H1 (cell line): ENCODE results near the gene TAT. TPM values are rescaled to one million over a fixed set of nuclear protein-coding genes. Genes with fewer than 3 reads are reported as not detected.

Experiments used
- CTCF ChIA-PET: fragments of 300-600 bp; sonication (Branson Sonifier 250); formaldehyde crosslinking; loops from one replicate; lab custom pipeline; 2021; ENCODE audit not compliant: partially characterized antibody; lab: Charles Lee
- POLR2A ChIA-PET: fragments of 300-600 bp; sonication (Branson Sonifier 250); formaldehyde crosslinking; loops from one replicate; lab custom pipeline; 2021; ENCODE audit warnings: inconsistent platforms; ENCODE audit not compliant: partially characterized antibody; lab: Charles Lee
- DNase-seq, 2 experiments: peaks; one replicate each; pipeline versions ENCODE4 v3.0.0 to v3.0.0-alpha.2; 2010 to 2022; ENCODE audit warnings: low spot score in 2 of 2, low read depth in 1 of 2, mixed read lengths in 1 of 2
- FAIRE-seq: peaks from 2 replicates; lab custom pipeline; 2011; peaks lifted over from hg19 to GRCh38; lab: Jason Lieb, UNC
- H2AFZ ChIP-seq: 2 replicates; pipeline ENCODE4 v1.8.1; 2012; ENCODE audit warnings: low read length, inconsistent platforms
- H2AK5ac ChIP-seq: 2 replicates; pipeline ENCODE4 v1.6.1; 2013; ENCODE audit warnings: low read depth, low read length
- H2BK120ac ChIP-seq: replicated peaks from 2 replicates; pipeline ENCODE3; 2013; ENCODE audit warnings: low read depth, low read length, inconsistent platforms
- H2BK12ac ChIP-seq: 2 replicates; pipeline ENCODE4 v1.6.1; 2013; ENCODE audit warnings: low read depth, low read length
- H2BK15ac ChIP-seq: 2 replicates; pipeline ENCODE4 v1.6.1; 2013; ENCODE audit warnings: low read length
- H2BK20ac ChIP-seq: 2 replicates; pipeline ENCODE4 v1.6.1; 2013; ENCODE audit warnings: low read length
- H2BK5ac ChIP-seq: 2 replicates; pipeline ENCODE4 v1.6.1; 2013; ENCODE audit warnings: low read depth, low read length
- H3K14ac ChIP-seq: 2 replicates; pipeline ENCODE4 v1.6.1; 2013; ENCODE audit warnings: inconsistent platforms; ENCODE audit not compliant: insufficient read length
- H3K18ac ChIP-seq: 2 replicates; pipeline ENCODE4 v1.6.1; 2013; ENCODE audit warnings: low read length; ENCODE audit errors: extremely low read depth
- H3K23ac ChIP-seq: 2 replicates; pipeline ENCODE4 v1.6.1; 2013; ENCODE audit warnings: inconsistent platforms; ENCODE audit not compliant: insufficient read length
- H3K23me2 ChIP-seq: 2 replicates; pipeline ENCODE4 v1.6.1; 2013; ENCODE audit warnings: low read depth, low read length
- H3K27ac ChIP-seq: 2 replicates; pipeline ENCODE4 v1.6.1; 2011; ENCODE audit warnings: low read depth, low read length, inconsistent platforms
- H3K27me3 ChIP-seq, 4 experiments: replicated peaks in 1 of 4; 1 replicate in 1 of 4; 2 replicates in 3 of 4; pipeline versions ENCODE4 v1.6.1 to v1.8.1; 2011 to 2013; ENCODE audit warnings: low read length in 3 of 4, mild to moderate bottlenecking in 3 of 4, inconsistent platforms in 2 of 4, mixed read lengths in 2 of 4, moderate library complexity in 1 of 4; ENCODE audit not compliant: control insufficient read depth in 3 of 4, insufficient read depth in 3 of 4; ENCODE audit errors: extremely low read depth in 1 of 4
- H3K36me3 ChIP-seq, 4 experiments: 2 replicates each; pipeline versions ENCODE4 v1.6.1 to v1.8.1; 2011 to 2013; ENCODE audit warnings: mild to moderate bottlenecking in 4 of 4, low read length in 3 of 4, moderate library complexity in 2 of 4, control low read depth in 1 of 4, inconsistent platforms in 1 of 4; ENCODE audit not compliant: insufficient read depth in 4 of 4, control insufficient read depth in 2 of 4
- H3K4ac ChIP-seq: replicated peaks from 2 replicates; pipeline ENCODE3; 2013; ENCODE audit warnings: low read length, low read depth, mixed read lengths, inconsistent platforms; ENCODE audit not compliant: insufficient read length
- H3K4me1 ChIP-seq, 4 experiments: replicated peaks in 1 of 4; 1 replicate in 1 of 4; 2 replicates in 3 of 4; pipeline versions ENCODE4 v1.6.1 to v1.8.1; 2011 to 2013; ENCODE audit warnings: low read length in 3 of 4, inconsistent platforms in 2 of 4, mixed read lengths in 1 of 4; ENCODE audit not compliant: insufficient read depth in 4 of 4, control insufficient read depth in 3 of 4
- H3K4me2 ChIP-seq, 2 experiments: 2 replicates each; pipeline versions ENCODE4 v1.6.1 to v1.8.1; 2011 to 2013; ENCODE audit warnings: low read depth in 2 of 2, low read length in 2 of 2, control low read depth in 1 of 2, inconsistent platforms in 1 of 2, mild to moderate bottlenecking in 1 of 2; ENCODE audit not compliant: insufficient read depth in 1 of 2
- H3K4me3 ChIP-seq, 4 experiments: fragments of 200-600, 300-600 bp in 1 of 4; sonication (generic), shearing (Covaris generic), sonication (Bioruptor Twin) in 1 of 4; 2 replicates each; pipeline versions ENCODE4 v1.5.1 to v1.8.1; 2011 to 2016; ENCODE audit warnings: low read length in 4 of 4, low read depth in 3 of 4, control low read depth in 2 of 4, inconsistent platforms in 2 of 4, mild to moderate bottlenecking in 2 of 4, mixed read lengths in 1 of 4, moderate library complexity in 1 of 4; ENCODE audit not compliant: insufficient read depth in 2 of 4; ENCODE audit errors: extremely low read depth in 1 of 4
- H3K56ac ChIP-seq: replicated peaks from 2 replicates; pipeline ENCODE3; 2013; ENCODE audit warnings: low read depth, mild to moderate bottlenecking, mixed read lengths, low read length, inconsistent platforms; ENCODE audit not compliant: insufficient read length
- H3K79me1 ChIP-seq: 2 replicates; pipeline ENCODE4 v1.6.1; 2013; ENCODE audit warnings: low read depth, low read length, control low read depth
- H3K79me2 ChIP-seq, 2 experiments: 2 replicates each; pipeline versions ENCODE4 v1.6.1 to v1.8.1; 2012 to 2013; ENCODE audit warnings: low read length in 2 of 2, mild to moderate bottlenecking in 2 of 2, inconsistent platforms in 1 of 2; ENCODE audit not compliant: insufficient read depth in 2 of 2, control insufficient read depth in 1 of 2
- H3K9ac ChIP-seq, 4 experiments: replicated peaks in 1 of 4; 1 replicate in 1 of 4; 2 replicates in 3 of 4; pipeline versions ENCODE4 v1.6.1 to v1.8.1; 2011 to 2013; ENCODE audit warnings: low read depth in 3 of 4, low read length in 3 of 4, control low read depth in 2 of 4, mild to moderate bottlenecking in 2 of 4, moderate library complexity in 2 of 4, inconsistent platforms in 1 of 4; ENCODE audit errors: extremely low read depth in 1 of 4
- H3K9me3 ChIP-seq, 2 experiments: 2 replicates each; pipeline versions ENCODE4 v1.6.1 to v1.8.1; 2012 to 2013; ENCODE audit warnings: mild to moderate bottlenecking in 2 of 2, moderate library complexity in 2 of 2, control low read depth in 1 of 2, inconsistent platforms in 1 of 2, low read depth in 1 of 2, low read length in 1 of 2, mixed read lengths in 1 of 2; ENCODE audit not compliant: insufficient read depth in 2 of 2
- H4K20me1 ChIP-seq, 2 experiments: replicated peaks in 1 of 2; 2 replicates each; pipeline versions ENCODE3 to v1.8.1; 2011 to 2013; ENCODE audit warnings: inconsistent platforms in 2 of 2, low read length in 2 of 2, mild to moderate bottlenecking in 1 of 2; ENCODE audit not compliant: insufficient read depth in 2 of 2, control insufficient read depth in 1 of 2
- H4K5ac ChIP-seq: 2 replicates; pipeline ENCODE4 v1.6.1; 2013; ENCODE audit warnings: low read length, low read depth, mixed read lengths, inconsistent platforms; ENCODE audit not compliant: insufficient read length
- H4K8ac ChIP-seq: 2 replicates; pipeline ENCODE4 v1.8.0; 2013; ENCODE audit warnings: mild to moderate bottlenecking, moderate library complexity, low read length, inconsistent platforms; ENCODE audit not compliant: insufficient read depth; ENCODE audit errors: extremely low read depth
- H4K91ac ChIP-seq: replicated peaks from 2 replicates; pipeline ENCODE3; 2013; ENCODE audit warnings: low read length, mixed read lengths, inconsistent platforms; ENCODE audit not compliant: insufficient read length
- CBX8 ChIP-seq: fragments of 300-800, 300-1000 bp; sonication (generic); IDR thresholded peaks from 2 replicates; pipeline ENCODE4 v1.7.1; 2016; ENCODE audit warnings: low read depth, low read length, borderline replicate concordance
- CREB1 ChIP-seq: IDR thresholded peaks from 2 replicates; pipeline ENCODE4 v1.6.1; 2012; ENCODE audit warnings: inconsistent platforms
- HDAC6 ChIP-seq: IDR thresholded peaks from one replicate; pipeline ENCODE4 v1.7.1; 2012; ENCODE audit warnings: low read depth, mild to moderate bottlenecking, inconsistent platforms, low read length, moderate library complexity
- PHF8 ChIP-seq: fragments of 200-600 bp; sonication (generic); conservative IDR thresholded peaks from 2 replicates; pipeline ENCODE4 v1.7.1; 2012; ENCODE audit warnings: low read depth, mild to moderate bottlenecking, inconsistent platforms, low read length, moderate library complexity
- POLR2A ChIP-seq, 2 experiments: IDR thresholded peaks; 1 replicate in 1 of 2; 2 replicates in 1 of 2; pipeline ENCODE4 v1.6.1; 2011; ENCODE audit warnings: low read depth in 2 of 2, low read length in 2 of 2, mild to moderate bottlenecking in 2 of 2; ENCODE audit errors: control extremely low read depth in 1 of 2
- POLR2AphosphoS5 ChIP-seq: IDR thresholded peaks from 2 replicates; pipeline ENCODE4 v1.6.1; 2011; ENCODE audit warnings: low read depth, low read length
- RAD21 ChIP-seq, 2 experiments: IDR thresholded peaks in 1 of 2; conservative IDR thresholded peaks in 1 of 2; 2 replicates each; pipeline ENCODE4 v1.6.1; 2011; ENCODE audit warnings: low read depth in 2 of 2, low read length in 2 of 2, improper control_type of control experiment in 1 of 2, inconsistent platforms in 1 of 2, mild to moderate bottlenecking in 1 of 2, moderate library complexity in 1 of 2
- RBBP5 ChIP-seq: IDR thresholded peaks from 2 replicates; pipeline ENCODE4 v1.7.1; 2012; ENCODE audit warnings: low read depth, mild to moderate bottlenecking, inconsistent platforms, low read length, moderate library complexity, borderline replicate concordance
- SAP30 ChIP-seq: fragments of 300-600 bp; sonication (generic); IDR thresholded peaks from 2 replicates; pipeline ENCODE4 v1.7.1; 2012; ENCODE audit warnings: low read length, moderate library complexity, mild to moderate bottlenecking, inconsistent platforms; ENCODE audit not compliant: insufficient read depth, insufficient replicate concordance
- SP4 ChIP-seq: IDR thresholded peaks from 2 replicates; pipeline ENCODE4 v1.6.1; 2012; ENCODE audit warnings: low read length, inconsistent platforms
- ZNF274 ChIP-seq: IDR thresholded peaks from 2 replicates; pipeline ENCODE4 v1.7.0; 2012; ENCODE audit warnings: low read length, borderline replicate concordance; ENCODE audit errors: extremely low read depth
- WGBS, 2 experiments: shearing (Covaris generic) in 1 of 2; methylation state at CpG; one replicate each; pipeline versions ENCODE4 v1.1.6 to v1.1.7; 2013 to 2015; ENCODE audit warnings: low lambda C conversion rate in 2 of 2, mixed read lengths in 2 of 2, inconsistent platforms in 1 of 2, low coverage in 1 of 2, missing lambda C conversion rate in 1 of 2; ENCODE audit not compliant: insufficient replicate concordance in 2 of 2, insufficient coverage in 1 of 2, insufficient read length in 1 of 2; ENCODE audit errors: extremely low coverage in 1 of 2, missing lambda C conversion rate in 1 of 2; 5-methylcytosine and 5-hydroxymethylcytosine counted together
- polyA plus RNA-seq, 7 experiments: library from polyadenylated mRNA; depleted of rRNA in 3 of 7; stranded (reverse) in 5 of 7; unstranded in 2 of 7; fragments of >200 nt in 5 of 7; fragments of 200-250 nt in 2 of 7; gene quantifications; 1 replicate in 5 of 7; 2 replicates in 1 of 7; 4 replicates in 1 of 7; pipeline versions ENCODE4 v1.2.1 to v1.2.3, GENCODE V29; 2011 to 2013; ENCODE audit warnings: missing spikeins in 2 of 7, mixed read lengths in 2 of 7
- total RNA-seq: library from RNA; stranded (reverse); fragmentation: NEBNext Ultra II Directional; extraction: Animal tissue kit (Norgen Biotek cat#: 25700); gene quantifications from 2 replicates; pipeline ENCODE4 v1.2.1, GENCODE V29; 2021

TAT gene
- total and polyA plus RNA-seq, 2 of the 8 experiments (the other 6 are each of a cell fraction or from before 2014, with no cell fraction given) = 0.03 TPM; not detected in 1

DNA sequence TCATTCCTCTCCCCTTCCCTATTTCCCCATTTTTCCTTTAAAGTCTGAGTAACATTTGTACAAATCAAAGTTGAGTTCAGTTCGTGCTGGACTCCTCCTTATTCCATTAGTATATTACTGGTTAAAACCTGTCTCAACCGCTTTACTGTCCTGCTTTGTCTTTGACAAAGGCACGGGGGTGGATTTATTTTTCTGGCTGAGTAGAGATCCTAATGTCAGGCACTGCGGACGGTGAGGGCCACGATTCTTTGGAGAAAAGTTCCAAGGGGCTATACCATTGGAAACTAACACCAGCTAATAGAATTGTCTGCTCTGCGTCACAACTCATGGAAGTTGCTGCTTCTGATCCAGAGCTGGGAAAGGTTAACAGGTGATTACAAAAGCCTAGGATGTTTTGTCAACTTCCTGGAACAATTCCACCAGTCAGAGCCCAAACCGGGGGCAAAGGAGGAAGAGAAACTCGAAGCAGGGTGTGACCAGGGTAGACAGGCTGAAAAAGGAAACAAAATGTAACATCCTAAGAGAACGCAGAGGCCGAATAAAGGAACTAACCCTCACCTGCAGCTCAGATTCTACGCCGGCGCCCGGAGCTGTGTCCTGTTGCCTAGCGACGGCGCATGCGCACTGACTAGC lies 12.4 kb downstream of the TAT start:
- peak; percentile 36 for FAIRE-seq
- peak overlapping the region; percentile 87; the same call in 1 of the 2 replicates for H4K8ac ChIP-seq
- TF ChIP-seq CBX8 (no peak), POLR2A (IDR thresholded peaks at IDR 0.05; ENCODE audit: control extremely low read depth in 1 of 2, low read depth in 2 of 2, low read length in 2 of 2) (peak in 1 of 2 experiments; percentile 10; a peak in 2 of 3 replicates), ZNF274 (no peak), CREB1 (no peak), RBBP5 (no peak), RAD21 (IDR thresholded peaks at IDR 0.05 in 1 of 2, conservative IDR thresholded peaks at IDR 0.05 in 1 of 2; ENCODE audit: low read depth in 2 of 2, low read length in 2 of 2) (no peak), POLR2AphosphoS5 (peak; percentile 45; the same call in 1 of the 2 replicates), PHF8 (0 out of 2 replicates have a peak, but pooled peaks have one; percentile 20), HDAC6 (no peak), SP4 (no peak), SAP30 (peak; percentile 26)

More for the DNA sequence above, 12.4 kb downstream of the TAT start:
- H3K14ac ChIP-seq = no peak overlapping the region
- peaks cover 0 to 6% of the 10 kb centered on the region in 2 experiments; a peak in 1 of 4 replicates for H3K9me3 ChIP-seq
- no peak overlapping the region for H2BK15ac ChIP-seq
- H3K23ac ChIP-seq = no peak overlapping the region
- WGBS, 2 experiments = 12% methylated on average over 19 of the region's 19 CpGs; no CpG with 5 or more reads in 1 of the 2 experiments
- CTCF ChIA-PET = interaction anchor here (0.5 to 4.0 kb wide), 22 partner anchors 9 to 274 kb away, joined by 3 to 39 read pairs (median 4); partner anchors contain the start of gene ZNF19
- H2BK5ac ChIP-seq = 0 out of 2 replicates have a peak overlapping the region, but pooled peaks have one; percentile 75
- peak in 1 of 2 experiments; percentile 98 for DNase-seq
- no peak overlapping the region for H2AK5ac ChIP-seq
- peak overlapping the region; percentile 55; the same call in 1 of the 2 replicates for H3K27ac ChIP-seq
- no peak overlapping the region for H4K5ac ChIP-seq
- no peak overlapping the region for H3K56ac ChIP-seq
- H3K4me2 ChIP-seq = peak overlapping the region; percentile 94 to 95
- H3K4me3 ChIP-seq = peak overlapping the region; percentile 60 to 76 (median 68)
- no peak overlapping the region for H2BK20ac ChIP-seq
- no peaks in the 10 kb centered on the region for H3K36me3 ChIP-seq
- no peaks in the 10 kb centered on the region for H3K27me3 ChIP-seq
- H3K9ac ChIP-seq = peak overlapping the region in 3 of 4 experiments; percentile 74 to 80 (median 78); a peak in 6 of 7 replicates
- H3K23me2 ChIP-seq = peaks cover 5% of the 10 kb centered on the region; the same call in 1 of the 2 replicates
- peaks cover 0 to 2% (median 0%) of the 10 kb centered on the region in 4 experiments; a peak in 1 of 7 replicates for H3K4me1 ChIP-seq
- H4K20me1 ChIP-seq = no peaks in the 10 kb centered on the region
- peak overlapping the region; percentile 95; the same call in 1 of the 2 replicates for H2BK12ac ChIP-seq
- H2BK120ac ChIP-seq = no peak overlapping the region
- H3K79me2 ChIP-seq = no peaks in the 10 kb centered on the region
- peak overlapping the region; percentile 99 for H2AFZ ChIP-seq
- POLR2A ChIA-PET = interaction anchor here (0.8 to 2.4 kb wide), 7 partner anchors 15 to 80 kb away, joined by 3 to 11 read pairs (median 3); no protein-coding TSS in a partner anchor
- no peaks in the 10 kb centered on the region for H3K79me1 ChIP-seq
- H3K4ac ChIP-seq = no peak overlapping the region
- H4K91ac ChIP-seq = no peak overlapping the region
- H3K18ac ChIP-seq = no peak overlapping the region; the same call in 1 of the 2 replicates
